Measurements from ENCODE around the gene PFKFB2.

DNA sequence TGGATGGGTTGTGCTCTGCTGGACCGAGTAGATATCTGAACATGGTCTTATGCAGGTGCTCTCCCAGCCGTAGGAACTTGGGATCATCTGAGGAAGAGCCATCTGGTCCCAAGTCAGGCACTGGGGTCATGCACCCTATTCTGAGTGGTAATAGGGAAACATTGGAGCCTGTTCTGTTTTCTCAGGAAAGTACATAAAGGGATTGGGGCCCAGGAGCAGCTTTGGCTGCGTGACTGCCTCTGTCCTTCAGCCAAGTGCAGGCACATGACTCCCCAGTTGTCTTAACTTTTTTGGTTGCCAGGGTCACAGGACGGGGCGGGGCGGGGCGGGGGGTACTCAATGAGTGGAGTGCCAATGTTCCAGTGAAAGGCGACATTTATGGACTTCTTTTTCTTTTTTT is 11.5 kb downstream of the PFKFB2 start:
- TF ChIP-seq, protein P1, sequence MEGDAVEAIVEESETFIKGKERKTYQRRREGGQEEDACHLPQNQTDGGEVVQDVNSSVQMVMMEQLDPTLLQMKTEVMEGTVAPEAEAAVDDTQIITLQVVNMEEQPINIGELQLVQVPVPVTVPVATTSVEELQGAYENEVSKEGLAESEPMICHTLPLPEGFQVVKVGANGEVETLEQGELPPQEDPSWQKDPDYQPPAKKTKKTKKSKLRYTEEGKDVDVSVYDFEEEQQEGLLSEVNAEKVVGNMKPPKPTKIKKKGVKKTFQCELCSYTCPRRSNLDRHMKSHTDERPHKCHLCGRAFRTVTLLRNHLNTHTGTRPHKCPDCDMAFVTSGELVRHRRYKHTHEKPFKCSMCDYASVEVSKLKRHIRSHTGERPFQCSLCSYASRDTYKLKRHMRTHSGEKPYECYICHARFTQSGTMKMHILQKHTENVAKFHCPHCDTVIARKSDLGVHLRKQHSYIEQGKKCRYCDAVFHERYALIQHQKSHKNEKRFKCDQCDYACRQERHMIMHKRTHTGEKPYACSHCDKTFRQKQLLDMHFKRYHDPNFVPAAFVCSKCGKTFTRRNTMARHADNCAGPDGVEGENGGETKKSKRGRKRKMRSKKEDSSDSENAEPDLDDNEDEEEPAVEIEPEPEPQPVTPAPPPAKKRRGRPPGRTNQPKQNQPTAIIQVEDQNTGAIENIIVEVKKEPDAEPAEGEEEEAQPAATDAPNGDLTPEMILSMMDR (IDR thresholded peaks at IDR 0.05), result no peak
- TF ChIP-seq POLR2AphosphoS5 (IDR thresholded peaks at IDR 0.05; ENCODE audit: low read depth, low read length) (no peak), SIN3A (IDR thresholded peaks at IDR 0.05; ENCODE audit: borderline replicate concordance, insufficient read depth, low read depth, low read length) (no peak), TCF7L2 (IDR thresholded peaks at IDR 0.05; ENCODE audit: low read depth, low read length) (no peak)
- TF ChIP-seq, protein P2, sequence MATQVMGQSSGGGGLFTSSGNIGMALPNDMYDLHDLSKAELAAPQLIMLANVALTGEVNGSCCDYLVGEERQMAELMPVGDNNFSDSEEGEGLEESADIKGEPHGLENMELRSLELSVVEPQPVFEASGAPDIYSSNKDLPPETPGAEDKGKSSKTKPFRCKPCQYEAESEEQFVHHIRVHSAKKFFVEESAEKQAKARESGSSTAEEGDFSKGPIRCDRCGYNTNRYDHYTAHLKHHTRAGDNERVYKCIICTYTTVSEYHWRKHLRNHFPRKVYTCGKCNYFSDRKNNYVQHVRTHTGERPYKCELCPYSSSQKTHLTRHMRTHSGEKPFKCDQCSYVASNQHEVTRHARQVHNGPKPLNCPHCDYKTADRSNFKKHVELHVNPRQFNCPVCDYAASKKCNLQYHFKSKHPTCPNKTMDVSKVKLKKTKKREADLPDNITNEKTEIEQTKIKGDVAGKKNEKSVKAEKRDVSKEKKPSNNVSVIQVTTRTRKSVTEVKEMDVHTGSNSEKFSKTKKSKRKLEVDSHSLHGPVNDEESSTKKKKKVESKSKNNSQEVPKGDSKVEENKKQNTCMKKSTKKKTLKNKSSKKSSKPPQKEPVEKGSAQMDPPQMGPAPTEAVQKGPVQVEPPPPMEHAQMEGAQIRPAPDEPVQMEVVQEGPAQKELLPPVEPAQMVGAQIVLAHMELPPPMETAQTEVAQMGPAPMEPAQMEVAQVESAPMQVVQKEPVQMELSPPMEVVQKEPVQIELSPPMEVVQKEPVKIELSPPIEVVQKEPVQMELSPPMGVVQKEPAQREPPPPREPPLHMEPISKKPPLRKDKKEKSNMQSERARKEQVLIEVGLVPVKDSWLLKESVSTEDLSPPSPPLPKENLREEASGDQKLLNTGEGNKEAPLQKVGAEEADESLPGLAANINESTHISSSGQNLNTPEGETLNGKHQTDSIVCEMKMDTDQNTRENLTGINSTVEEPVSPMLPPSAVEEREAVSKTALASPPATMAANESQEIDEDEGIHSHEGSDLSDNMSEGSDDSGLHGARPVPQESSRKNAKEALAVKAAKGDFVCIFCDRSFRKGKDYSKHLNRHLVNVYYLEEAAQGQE (IDR thresholded peaks at IDR 0.05; ENCODE audit: insufficient read depth in 1 of 2, low read depth in 2 of 2, low read length in 1 of 2), result no peak
